ENCODE data around the gene TFPT. TPM values are rescaled to one million over a fixed set of nuclear protein-coding genes. Genes with fewer than 3 reads are reported as not detected.
A peak's percentile ranks its signal among the peaks of the same experiment; 100 is the strongest.

TFPT gene
- total RNA-seq, 2 donors from 2014 or later, result 36.0 to 38.8 TPM

- H3K27ac Mint-ChIP-seq, result no peak overlapping the region
- H3K36me3 Mint-ChIP-seq (ENCODE audit: insufficient read depth in 2 of 2), result peaks cover 4 to 33% of the 10 kb centered on the region in 2 donors
- H3K4me3 Mint-ChIP-seq, result no peak overlapping the region
- H3K4me1 Mint-ChIP-seq (ENCODE audit: low read depth), result peaks cover 38% of the 10 kb centered on the region
- H3K9me3 Mint-ChIP-seq, result no peaks in the 10 kb centered on the region
- no peak for DNase-seq
- no peaks in the 10 kb centered on the region for H3K27me3 Mint-ChIP-seq (ENCODE audit: low read depth)
- ATAC-seq (replicated peaks in 1 of 2), result no peak
These were observed 40.2 kb upstream of the TFPT start for GRCh38 chr19:54155694-54156093.

- Mint-ChIP-seq H3K36me3 (ENCODE audit: insufficient read depth in 2 of 2) (peaks cover 4 to 33% of the 10 kb centered on the region in 2 donors), H3K9me3 (no peaks in the 10 kb centered on the region), H3K4me1 (ENCODE audit: low read depth) (peaks cover 30% of the 10 kb centered on the region), H3K27me3 (ENCODE audit: low read depth) (no peaks in the 10 kb centered on the region), H3K4me3 (peak overlapping the region in 1 of 2 donors; percentile 14), H3K27ac (peak overlapping the region; percentile 52)
- DNase-seq (peak; percentile 31 to 38), ATAC-seq (replicated peaks in 1 of 2) (no peak)
These were observed 39.3 kb upstream of the TFPT start for GRCh38 chr19:54154603-54155345.

- peaks cover 4 to 36% of the 10 kb centered on the region in 2 donors for H3K36me3 Mint-ChIP-seq (ENCODE audit: insufficient read depth in 2 of 2)
These were observed 38.4 kb upstream of the TFPT start for GRCh38 chr19:54153731-54154326.

GRCh38 chr19:54152878-54153524, 37.5 kb upstream of the TFPT start:
- peaks cover 19% of the 10 kb centered on the region for H3K4me1 Mint-ChIP-seq (ENCODE audit: low read depth)
- no peak overlapping the region for H3K27ac Mint-ChIP-seq
- DNase-seq, result no peak
- no peaks in the 10 kb centered on the region for H3K27me3 Mint-ChIP-seq (ENCODE audit: low read depth)
- peaks cover 2 to 34% of the 10 kb centered on the region in 2 donors for H3K36me3 Mint-ChIP-seq (ENCODE audit: insufficient read depth in 2 of 2)
- H3K9me3 Mint-ChIP-seq, result no peaks in the 10 kb centered on the region
- no peak overlapping the region for H3K4me3 Mint-ChIP-seq
- ATAC-seq (replicated peaks in 1 of 2), result no peak

More at GRCh38 chr19:54153731-54154326, 38.4 kb upstream of the TFPT start:
- DNase-seq, result no peak
- ATAC-seq (replicated peaks in 1 of 2), result no peak
- Mint-ChIP-seq H3K27ac (no peak overlapping the region), H3K4me1 (ENCODE audit: low read depth) (peaks cover 28% of the 10 kb centered on the region), H3K9me3 (no peaks in the 10 kb centered on the region), H3K4me3 (no peak overlapping the region), H3K27me3 (ENCODE audit: low read depth) (no peaks in the 10 kb centered on the region)

GRCh38 chr19:54152267-54152666, 36.8 kb upstream of the TFPT start:
- DNase-seq (no peak), ATAC-seq (replicated peaks in 1 of 2) (no peak)
- Mint-ChIP-seq H3K4me3 (no peak overlapping the region), H3K27me3 (ENCODE audit: low read depth) (no peaks in the 10 kb centered on the region), H3K4me1 (ENCODE audit: low read depth) (peaks cover 15% of the 10 kb centered on the region), H3K27ac (no peak overlapping the region), H3K36me3 (ENCODE audit: insufficient read depth in 2 of 2) (peaks cover 2 to 33% of the 10 kb centered on the region in 2 donors), H3K9me3 (no peaks in the 10 kb centered on the region)

GRCh38 chr19:54151362-54152035, 36.0 kb upstream of the TFPT start:
- no peak overlapping the region for H3K27ac Mint-ChIP-seq
- no peak for DNase-seq
- peaks cover 15% of the 10 kb centered on the region for H3K4me1 Mint-ChIP-seq (ENCODE audit: low read depth)
- H3K36me3 Mint-ChIP-seq (ENCODE audit: insufficient read depth in 2 of 2), result peaks cover 2 to 32% of the 10 kb centered on the region in 2 donors
- no peaks in the 10 kb centered on the region for H3K27me3 Mint-ChIP-seq (ENCODE audit: low read depth)
- ATAC-seq (replicated peaks in 1 of 2), result no peak
- no peaks in the 10 kb centered on the region for H3K9me3 Mint-ChIP-seq
- H3K4me3 Mint-ChIP-seq, result no peak overlapping the region

- H3K4me1 Mint-ChIP-seq (ENCODE audit: low read depth), result peaks cover 5% of the 10 kb centered on the region
- H3K9me3 Mint-ChIP-seq, result no peaks in the 10 kb centered on the region
- no peak overlapping the region for H3K4me3 Mint-ChIP-seq
- no peak for DNase-seq
- H3K27ac Mint-ChIP-seq, result no peak overlapping the region
- no peaks in the 10 kb centered on the region for H3K27me3 Mint-ChIP-seq (ENCODE audit: low read depth)
- no peak for ATAC-seq (replicated peaks in 1 of 2)
- H3K36me3 Mint-ChIP-seq (ENCODE audit: insufficient read depth in 2 of 2), result peaks cover 0 to 30% of the 10 kb centered on the region in 2 donors
These were observed 33.8 kb upstream of the TFPT start for GRCh38 chr19:54149021-54149812.

- Mint-ChIP-seq H3K9me3 (no peaks in the 10 kb centered on the region), H3K27ac (no peak overlapping the region), H3K36me3 (ENCODE audit: insufficient read depth in 2 of 2) (peaks cover 0 to 32% of the 10 kb centered on the region in 2 donors), H3K4me1 (ENCODE audit: low read depth) (peaks cover 5% of the 10 kb centered on the region), H3K4me3 (no peak overlapping the region), H3K27me3 (ENCODE audit: low read depth) (no peaks in the 10 kb centered on the region)
- DNase-seq, result no peak
- no peak for ATAC-seq (replicated peaks in 1 of 2)
These were observed 32.7 kb upstream of the TFPT start for GRCh38 chr19:54148158-54148557.

GRCh38 chr19:54147676-54148075, 32.2 kb upstream of the TFPT start:
- no peak for DNase-seq
- no peaks in the 10 kb centered on the region for H3K27me3 Mint-ChIP-seq (ENCODE audit: low read depth)
- no peaks in the 10 kb centered on the region for H3K9me3 Mint-ChIP-seq
- H3K27ac Mint-ChIP-seq, result no peak overlapping the region
- peaks cover under 1 to 33% of the 10 kb centered on the region in 2 donors for H3K36me3 Mint-ChIP-seq (ENCODE audit: insufficient read depth in 2 of 2)
- no peak for ATAC-seq (replicated peaks in 1 of 2)
- H3K4me1 Mint-ChIP-seq (ENCODE audit: low read depth), result peaks cover 5% of the 10 kb centered on the region
- H3K4me3 Mint-ChIP-seq, result no peak overlapping the region

- H3K27ac Mint-ChIP-seq, result no peak overlapping the region
- no peaks in the 10 kb centered on the region for H3K9me3 Mint-ChIP-seq
- H3K36me3 Mint-ChIP-seq (ENCODE audit: insufficient read depth in 2 of 2), result peaks cover 4 to 32% of the 10 kb centered on the region in 2 donors
- H3K4me3 Mint-ChIP-seq, result no peak overlapping the region
- peaks cover 15% of the 10 kb centered on the region for H3K4me1 Mint-ChIP-seq (ENCODE audit: low read depth)
- ATAC-seq (replicated peaks in 1 of 2) (peak in 1 of 2 donors; percentile 16), DNase-seq (no peak)
- no peaks in the 10 kb centered on the region for H3K27me3 Mint-ChIP-seq (ENCODE audit: low read depth)
These were observed 30.2 kb upstream of the TFPT start for GRCh38 chr19:54145541-54146158.

GRCh38 chr19:54142166-54142780, 26.8 kb upstream of the TFPT start:
- no peaks in the 10 kb centered on the region for H3K27me3 Mint-ChIP-seq (ENCODE audit: low read depth)
- peaks cover 38% of the 10 kb centered on the region for H3K4me1 Mint-ChIP-seq (ENCODE audit: low read depth)
- H3K4me3 Mint-ChIP-seq, result no peak overlapping the region

GRCh38 chr19:54141356-54141755, 25.9 kb upstream of the TFPT start:
- ATAC-seq (replicated peaks in 1 of 2) (no peak), DNase-seq (no peak)
- Mint-ChIP-seq H3K27ac (no peak overlapping the region), H3K9me3 (no peaks in the 10 kb centered on the region), H3K27me3 (ENCODE audit: low read depth) (no peaks in the 10 kb centered on the region), H3K36me3 (ENCODE audit: insufficient read depth in 2 of 2) (peaks cover 8 to 26% of the 10 kb centered on the region in 2 donors), H3K4me1 (ENCODE audit: low read depth) (peaks cover 44% of the 10 kb centered on the region), H3K4me3 (no peak overlapping the region)

More at GRCh38 chr19:54142166-54142780, 26.8 kb upstream of the TFPT start:
- H3K9me3 Mint-ChIP-seq, result no peaks in the 10 kb centered on the region
- no peak for ATAC-seq (replicated peaks in 1 of 2)
- DNase-seq, result no peak
- H3K27ac Mint-ChIP-seq, result peak overlapping the region; percentile 34
- peaks cover 8 to 31% of the 10 kb centered on the region in 2 donors for H3K36me3 Mint-ChIP-seq (ENCODE audit: insufficient read depth in 2 of 2)

Data from activated T-cell treated with anti-CD3 and anti-CD28 coated beads, Interleukin-2, amount 50 U/mL, for 72 hours (primary cell).